H9 (cell line): Measurements from ENCODE around the gene RNF130. TPM values are rescaled to one million over a fixed set of nuclear protein-coding genes. Genes with fewer than 3 reads are reported as not detected.

Source experiments
- DNase-seq: peaks from one replicate; pipeline ENCODE4 v3.0.0-alpha.2; 2017
- H2AFZ ChIP-seq: one replicate; pipeline ENCODE4 v1.6.1; 2013; ENCODE audit warnings: mild to moderate bottlenecking, low read length, control low read depth, moderate library complexity
- H2AK5ac ChIP-seq: 2 replicates; pipeline ENCODE4 v1.6.1; 2013; ENCODE audit warnings: low read length, control low read depth, mixed read lengths; ENCODE audit not compliant: insufficient read length
- H2BK120ac ChIP-seq: one replicate; pipeline ENCODE4 v1.6.1; 2013; ENCODE audit warnings: low read depth, mild to moderate bottlenecking, low read length, control low read depth, inconsistent platforms; ENCODE audit not compliant: poor library complexity, severe bottlenecking
- H2BK12ac ChIP-seq: 2 replicates; pipeline ENCODE4 v1.6.1; 2013; ENCODE audit warnings: low read length, control low read depth, mixed read lengths, low read depth; ENCODE audit not compliant: insufficient read length
- H2BK15ac ChIP-seq: 2 replicates; pipeline ENCODE4 v1.6.1; 2013; ENCODE audit warnings: low read depth, low read length, control low read depth
- H2BK20ac ChIP-seq: one replicate; pipeline ENCODE4 v1.6.1; 2013; ENCODE audit warnings: low read depth, mild to moderate bottlenecking, low read length, control low read depth, inconsistent platforms; ENCODE audit not compliant: poor library complexity, severe bottlenecking
- H2BK5ac ChIP-seq: 2 replicates; pipeline ENCODE4 v1.6.1; 2013; ENCODE audit warnings: low read length, control low read depth, mixed read lengths; ENCODE audit not compliant: insufficient read length
- H3K14ac ChIP-seq: 2 replicates; pipeline ENCODE4 v1.6.1; 2013; ENCODE audit warnings: low read length, control low read depth; ENCODE audit not compliant: insufficient read depth
- H3K18ac ChIP-seq: 2 replicates; pipeline ENCODE4 v1.6.1; 2013; ENCODE audit warnings: low read depth, mild to moderate bottlenecking, mixed read lengths, low read length, control low read depth; ENCODE audit not compliant: insufficient read length
- H3K23ac ChIP-seq: 2 replicates; pipeline ENCODE4 v1.6.1; 2013; ENCODE audit warnings: low read length, control low read depth, mixed read lengths, low read depth; ENCODE audit not compliant: insufficient read length
- H3K23me2 ChIP-seq: 2 replicates; pipeline ENCODE4 v1.6.1; 2013; ENCODE audit warnings: low read depth, mild to moderate bottlenecking, mixed read lengths, low read length, control low read depth; ENCODE audit not compliant: insufficient read length, poor library complexity, severe bottlenecking
- H3K27ac ChIP-seq: 2 replicates; pipeline ENCODE4 v1.5.1; 2013; ENCODE audit warnings: low read length, control low read depth, mixed read lengths, low read depth; ENCODE audit not compliant: insufficient read length
- H3K27me3 ChIP-seq: 2 replicates; pipeline ENCODE4 v1.6.1; 2013; ENCODE audit warnings: low read length, control low read depth, inconsistent platforms; ENCODE audit not compliant: insufficient read depth
- H3K4ac ChIP-seq: 2 replicates; pipeline ENCODE4 v1.6.1; 2013; ENCODE audit warnings: low read depth, mild to moderate bottlenecking, control low read depth, inconsistent platforms, low read length, moderate library complexity
- H3K4me1 ChIP-seq: 2 replicates; pipeline ENCODE4 v1.6.1; 2013; ENCODE audit warnings: low read length, control low read depth, inconsistent platforms; ENCODE audit not compliant: insufficient read depth
- H3K4me2 ChIP-seq: 2 replicates; pipeline ENCODE4 v1.6.1; 2013; ENCODE audit warnings: low read length, control low read depth, mixed read lengths; ENCODE audit not compliant: insufficient read length, insufficient read depth
- H3K56ac ChIP-seq: 2 replicates; pipeline ENCODE4 v1.6.1; 2013; ENCODE audit warnings: low read depth, mild to moderate bottlenecking, mixed read lengths, low read length, control low read depth; ENCODE audit not compliant: insufficient read length
- H3K79me1 ChIP-seq: 2 replicates; pipeline ENCODE4 v1.6.1; 2013; ENCODE audit warnings: low read depth, mild to moderate bottlenecking, moderate library complexity, low read length, control low read depth, inconsistent platforms; ENCODE audit not compliant: insufficient read depth, poor library complexity, severe bottlenecking
- H3K79me2 ChIP-seq: 2 replicates; pipeline ENCODE4 v1.6.1; 2013; ENCODE audit warnings: low read length, control low read depth, inconsistent platforms; ENCODE audit not compliant: insufficient read depth
- H3K9ac ChIP-seq: 2 replicates; pipeline ENCODE4 v1.6.1; 2013; ENCODE audit warnings: low read length, control low read depth, mixed read lengths; ENCODE audit not compliant: insufficient read length; ENCODE audit errors: extremely low read depth
- H3K9me3 ChIP-seq: one replicate; pipeline ENCODE4 v1.6.1; 2013; ENCODE audit warnings: low read depth, low read length, inconsistent platforms; ENCODE audit not compliant: control insufficient read depth
- H3T11ph ChIP-seq: one replicate; pipeline ENCODE4 v1.6.1; 2013; ENCODE audit warnings: mild to moderate bottlenecking, low read length, control low read depth, inconsistent platforms
- H4K20me1 ChIP-seq: one replicate; pipeline ENCODE4 v1.6.1; 2013; ENCODE audit not compliant: control insufficient read depth, insufficient read length, insufficient read depth
- H4K5ac ChIP-seq: 2 replicates; pipeline ENCODE4 v1.6.1; 2013; ENCODE audit warnings: low read depth, mild to moderate bottlenecking, mixed read lengths, low read length, control low read depth; ENCODE audit not compliant: insufficient read length
- H4K8ac ChIP-seq: replicated peaks from 2 replicates; pipeline ENCODE4 v1.6.1; 2013; ENCODE audit warnings: low read length, control low read depth, mixed read lengths, low read depth; ENCODE audit not compliant: insufficient read length
- H4K91ac ChIP-seq: 2 replicates; pipeline ENCODE4 v1.6.1; 2013; ENCODE audit warnings: low read depth, mild to moderate bottlenecking, moderate library complexity, mixed read lengths, low read length, control low read depth; ENCODE audit not compliant: insufficient read length
- H3K27ac Mint-ChIP-seq, 3 experiments: 2 replicates in 2 of 3; 3 replicates in 1 of 3; pipeline ENCODE4 v1.8.0; 2020 to 2021; ENCODE audit warnings: mixed read lengths in 3 of 3, mild to moderate bottlenecking in 1 of 3, moderate library complexity in 1 of 3
- H3K27me3 Mint-ChIP-seq: 2 replicates; pipeline ENCODE4 v1.8.0; 2021; ENCODE audit warnings: low read depth, mild to moderate bottlenecking, moderate library complexity, mixed read lengths
- H3K36me3 Mint-ChIP-seq, 3 experiments: 2 replicates in 2 of 3; 3 replicates in 1 of 3; pipeline ENCODE4 v1.8.0; 2020 to 2021; ENCODE audit warnings: low read depth in 3 of 3, mixed read lengths in 3 of 3; ENCODE audit not compliant: insufficient read depth in 1 of 3
- H3K4me1 Mint-ChIP-seq, 2 experiments: 2 replicates each; pipeline ENCODE4 v1.8.0; 2020; ENCODE audit warnings: mixed read lengths in 2 of 2
- H3K4me3 Mint-ChIP-seq, 2 experiments: 2 replicates in 1 of 2; 3 replicates in 1 of 2; pipeline ENCODE4 v1.8.0; 2020 to 2021; ENCODE audit warnings: mild to moderate bottlenecking in 2 of 2, mixed read lengths in 2 of 2, moderate library complexity in 1 of 2
- H3K9me3 Mint-ChIP-seq, 2 experiments: 2 replicates in 1 of 2; 3 replicates in 1 of 2; pipeline ENCODE4 v1.8.0; 2020; ENCODE audit warnings: mild to moderate bottlenecking in 2 of 2, mixed read lengths in 2 of 2, moderate library complexity in 1 of 2
- WGBS: extraction: QIAGEN DNeasy Blood & Tissue Kit; methylation state at CpG from one replicate; pipeline ENCODE4 v1.1.7; 2013; ENCODE audit warnings: missing lambda C conversion rate, low lambda C conversion rate, mixed read lengths; ENCODE audit not compliant: insufficient read length; ENCODE audit errors: extremely low coverage; 5-methylcytosine and 5-hydroxymethylcytosine counted together
- total RNA-seq: library from RNA; stranded (reverse); gene quantifications from 2 replicates; pipeline ENCODE4 v1.2.1, GENCODE V29; 2021
- TF ChIP-seq, protein P1 (sequence below): fragments of 200-600 bp; sonication (generic); conservative IDR thresholded peaks from 3 replicates; pipeline ENCODE4 v1.8.0; 2021; ENCODE audit warnings: antibody characterized with exemption, mild to moderate bottlenecking

Gene RNF130
- total RNA-seq, 1 experiment from 2014 or later: 80.0 TPM

- H3K23ac ChIP-seq: no peak overlapping the region
- TF ChIP-seq, protein P1, sequence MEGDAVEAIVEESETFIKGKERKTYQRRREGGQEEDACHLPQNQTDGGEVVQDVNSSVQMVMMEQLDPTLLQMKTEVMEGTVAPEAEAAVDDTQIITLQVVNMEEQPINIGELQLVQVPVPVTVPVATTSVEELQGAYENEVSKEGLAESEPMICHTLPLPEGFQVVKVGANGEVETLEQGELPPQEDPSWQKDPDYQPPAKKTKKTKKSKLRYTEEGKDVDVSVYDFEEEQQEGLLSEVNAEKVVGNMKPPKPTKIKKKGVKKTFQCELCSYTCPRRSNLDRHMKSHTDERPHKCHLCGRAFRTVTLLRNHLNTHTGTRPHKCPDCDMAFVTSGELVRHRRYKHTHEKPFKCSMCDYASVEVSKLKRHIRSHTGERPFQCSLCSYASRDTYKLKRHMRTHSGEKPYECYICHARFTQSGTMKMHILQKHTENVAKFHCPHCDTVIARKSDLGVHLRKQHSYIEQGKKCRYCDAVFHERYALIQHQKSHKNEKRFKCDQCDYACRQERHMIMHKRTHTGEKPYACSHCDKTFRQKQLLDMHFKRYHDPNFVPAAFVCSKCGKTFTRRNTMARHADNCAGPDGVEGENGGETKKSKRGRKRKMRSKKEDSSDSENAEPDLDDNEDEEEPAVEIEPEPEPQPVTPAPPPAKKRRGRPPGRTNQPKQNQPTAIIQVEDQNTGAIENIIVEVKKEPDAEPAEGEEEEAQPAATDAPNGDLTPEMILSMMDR: no peak
- H3K27me3 Mint-ChIP-seq: no peaks in the 10 kb centered on the region
- no peaks in the 10 kb centered on the region for H3K23me2 ChIP-seq
- H2BK20ac ChIP-seq: no peak overlapping the region
- no peak overlapping the region for H3K27ac ChIP-seq
- no peak overlapping the region for H3K18ac ChIP-seq
- no peaks in the 10 kb centered on the region for H3K79me1 ChIP-seq
- H3K14ac ChIP-seq: no peak overlapping the region
- no peak overlapping the region for H2BK12ac ChIP-seq
- no peaks in the 10 kb centered on the region for H4K20me1 ChIP-seq
- no peak overlapping the region for H2BK120ac ChIP-seq
- H2BK15ac ChIP-seq: no peak overlapping the region
- no peak overlapping the region for H3K4me2 ChIP-seq
- H2AFZ ChIP-seq: no peak overlapping the region
- no peak overlapping the region for H4K8ac ChIP-seq
- no CpG with 5 or more reads among the region's 23 CpGs for WGBS
- H3K9me3 ChIP-seq: no peaks in the 10 kb centered on the region
- H3K79me2 ChIP-seq: no peaks in the 10 kb centered on the region
- H3K27me3 ChIP-seq: no peaks in the 10 kb centered on the region
- H3T11ph ChIP-seq: no peak overlapping the region
- H3K4me3 Mint-ChIP-seq: no peak overlapping the region
- H4K5ac ChIP-seq: no peak overlapping the region
- no peak overlapping the region for H4K91ac ChIP-seq
- no peak overlapping the region for H2BK5ac ChIP-seq
- H3K9ac ChIP-seq: no peak overlapping the region
- no peak overlapping the region for H3K56ac ChIP-seq
- no peaks in the 10 kb centered on the region for H3K4me1 ChIP-seq
- no peak overlapping the region for H3K4ac ChIP-seq
- no peaks in the 10 kb centered on the region; a peak in 1 of 5 replicates for H3K9me3 Mint-ChIP-seq
- H3K4me1 Mint-ChIP-seq: peaks cover 5 to 15% of the 10 kb centered on the region in 2 experiments; a peak in 3 of 4 replicates
- peaks cover 0 to 2% (median 0%) of the 10 kb centered on the region in 3 experiments; a peak in 1 of 7 replicates for H3K36me3 Mint-ChIP-seq
- H2AK5ac ChIP-seq: no peak overlapping the region
- no peak overlapping the region for H3K27ac Mint-ChIP-seq
- DNase-seq: no peak
Measured at GRCh38 chr5:180114304-180115003, 42.9 kb upstream of the RNF130 start.
